ENCODE results near the gene SHC1. TPM values are rescaled to one million over a fixed set of nuclear protein-coding genes. Genes with fewer than 3 reads are reported as not detected.
A peak's percentile ranks its signal among the peaks of the same experiment; 100 is the strongest.

Gene SHC1
- total RNA-seq, 4 donors from 2014 or later, result 108 to 168 (median 123) TPM

DNA sequence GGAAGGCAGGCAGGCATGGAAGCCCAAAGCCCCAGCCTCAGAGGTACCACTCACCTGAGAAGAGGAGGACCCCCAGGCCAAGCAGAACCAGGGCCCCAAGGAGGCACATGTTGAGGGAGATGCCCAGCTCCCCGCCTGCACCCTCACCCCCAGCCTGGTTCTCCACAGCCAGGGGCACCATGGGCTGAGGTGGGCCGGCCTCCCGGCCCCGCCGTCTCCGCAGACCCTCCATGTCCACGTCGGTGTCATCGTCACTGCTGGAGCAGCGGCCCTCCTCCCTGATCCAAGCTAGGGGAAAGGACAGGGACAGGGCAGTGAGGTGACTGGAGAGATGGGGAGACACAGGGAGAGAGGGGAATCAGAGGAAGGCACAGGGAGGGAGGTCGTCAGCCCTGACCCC lies 22.5 kb downstream of the SHC1 start:
- Histone ChIP-seq H3K9me3 (no peaks in the 10 kb centered on the region), H3K27ac (no peak overlapping the region), H3K27me3 (no peaks in the 10 kb centered on the region), H3K36me3 (peaks cover 4 to 11% of the 10 kb centered on the region in 2 donors), H3K4me1 (peaks cover 2 to 33% of the 10 kb centered on the region in 2 donors), H3K4me3 (replicated peaks in 1 of 3) (no peak overlapping the region)
- DNase-seq, result no peak
- 91 to 99% methylated on average over 10 to 11 of the region's 11 CpGs for WGBS, 2 donors
- intact Hi-C loops (cut with DNase I), result no loop called here
- no peak for TF ChIP-seq POLR2A (IDR thresholded peaks at IDR 0.05)
- TF ChIP-seq, protein P1, sequence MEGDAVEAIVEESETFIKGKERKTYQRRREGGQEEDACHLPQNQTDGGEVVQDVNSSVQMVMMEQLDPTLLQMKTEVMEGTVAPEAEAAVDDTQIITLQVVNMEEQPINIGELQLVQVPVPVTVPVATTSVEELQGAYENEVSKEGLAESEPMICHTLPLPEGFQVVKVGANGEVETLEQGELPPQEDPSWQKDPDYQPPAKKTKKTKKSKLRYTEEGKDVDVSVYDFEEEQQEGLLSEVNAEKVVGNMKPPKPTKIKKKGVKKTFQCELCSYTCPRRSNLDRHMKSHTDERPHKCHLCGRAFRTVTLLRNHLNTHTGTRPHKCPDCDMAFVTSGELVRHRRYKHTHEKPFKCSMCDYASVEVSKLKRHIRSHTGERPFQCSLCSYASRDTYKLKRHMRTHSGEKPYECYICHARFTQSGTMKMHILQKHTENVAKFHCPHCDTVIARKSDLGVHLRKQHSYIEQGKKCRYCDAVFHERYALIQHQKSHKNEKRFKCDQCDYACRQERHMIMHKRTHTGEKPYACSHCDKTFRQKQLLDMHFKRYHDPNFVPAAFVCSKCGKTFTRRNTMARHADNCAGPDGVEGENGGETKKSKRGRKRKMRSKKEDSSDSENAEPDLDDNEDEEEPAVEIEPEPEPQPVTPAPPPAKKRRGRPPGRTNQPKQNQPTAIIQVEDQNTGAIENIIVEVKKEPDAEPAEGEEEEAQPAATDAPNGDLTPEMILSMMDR (IDR thresholded peaks at IDR 0.05), result no peak

GRCh38 chr1:154945962-154946850 lies 24.3 kb downstream of the SHC1 start:
- no peaks in the 10 kb centered on the region for H3K9me3 ChIP-seq
- no peak overlapping the region for H3K4me3 ChIP-seq (replicated peaks in 1 of 3)
- H3K4me1 ChIP-seq, result peaks cover 15 to 48% of the 10 kb centered on the region in 2 donors
- H3K27me3 ChIP-seq, result no peaks in the 10 kb centered on the region
- H3K36me3 ChIP-seq, result peaks cover 4 to 11% of the 10 kb centered on the region in 2 donors
- intact Hi-C loops (cut with DNase I), result no loop called here
- WGBS, 2 donors, result 78 to 81% methylated on average over 17 of the region's 17 CpGs
- peak overlapping the region; percentile 8 to 85 (median 53) for H3K27ac ChIP-seq
- TF ChIP-seq, protein P1 (IDR thresholded peaks at IDR 0.05), result no peak
- no peak for TF ChIP-seq POLR2A (IDR thresholded peaks at IDR 0.05)
- no peak for DNase-seq

DNA sequence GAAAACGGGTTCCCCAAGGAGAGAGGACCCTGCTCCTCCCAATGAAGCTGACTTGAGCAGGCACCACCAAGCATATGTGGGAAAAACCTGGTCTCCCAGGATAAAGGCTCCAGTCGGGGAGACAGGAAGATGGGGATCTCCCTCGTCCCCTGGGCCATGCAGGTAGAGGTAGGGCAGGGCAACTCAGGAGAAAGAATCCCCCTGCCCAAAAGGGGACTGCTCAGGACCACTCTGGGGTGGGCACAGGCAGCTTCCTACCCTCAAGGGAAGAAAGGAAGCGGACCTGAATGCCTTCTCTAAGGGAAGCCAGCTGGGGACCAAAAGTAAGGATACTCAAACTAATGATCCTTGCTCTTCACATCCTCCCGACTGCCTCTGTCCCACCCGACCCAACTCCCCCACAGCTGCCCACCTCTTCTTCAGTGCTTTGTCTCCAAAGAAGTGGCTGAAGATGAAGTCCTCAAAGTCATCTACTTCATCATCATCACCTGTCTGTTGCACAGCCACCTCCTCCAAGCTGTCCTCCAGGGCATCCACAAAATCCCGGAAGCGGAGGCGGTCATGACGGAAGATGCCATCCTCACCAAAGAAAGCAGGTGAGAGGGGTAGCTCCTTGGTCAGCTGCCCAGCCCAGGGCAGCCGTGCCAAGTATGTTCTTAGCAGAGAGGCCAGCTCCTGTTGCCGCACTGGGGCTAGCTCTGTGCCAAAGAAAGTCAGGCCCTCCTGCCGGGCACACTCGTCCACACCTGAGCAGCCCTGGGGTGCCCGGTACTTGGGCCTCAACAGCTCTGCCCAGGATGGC lies 25.2 kb downstream of the SHC1 start:
- Histone ChIP-seq H3K27me3 (no peaks in the 10 kb centered on the region), H3K27ac (peak overlapping the region; percentile 8 to 85 (median 53)), H3K36me3 (peaks cover 2 to 4% of the 10 kb centered on the region in 2 donors), H3K4me1 (peaks cover 15 to 56% of the 10 kb centered on the region in 2 donors), H3K9me3 (no peaks in the 10 kb centered on the region), H3K4me3 (replicated peaks in 1 of 3) (no peak overlapping the region)
- no peak for TF ChIP-seq POLR2A (IDR thresholded peaks at IDR 0.05)
- TF ChIP-seq, protein P1 (IDR thresholded peaks at IDR 0.05), result no peak
- WGBS, 2 donors, result 55 to 64% methylated on average over 11 to 14 of the region's 15 CpGs
- DNase-seq, result peak; percentile 88 to 89
- intact Hi-C loops (cut with DNase I), result no loop called here

DNA sequence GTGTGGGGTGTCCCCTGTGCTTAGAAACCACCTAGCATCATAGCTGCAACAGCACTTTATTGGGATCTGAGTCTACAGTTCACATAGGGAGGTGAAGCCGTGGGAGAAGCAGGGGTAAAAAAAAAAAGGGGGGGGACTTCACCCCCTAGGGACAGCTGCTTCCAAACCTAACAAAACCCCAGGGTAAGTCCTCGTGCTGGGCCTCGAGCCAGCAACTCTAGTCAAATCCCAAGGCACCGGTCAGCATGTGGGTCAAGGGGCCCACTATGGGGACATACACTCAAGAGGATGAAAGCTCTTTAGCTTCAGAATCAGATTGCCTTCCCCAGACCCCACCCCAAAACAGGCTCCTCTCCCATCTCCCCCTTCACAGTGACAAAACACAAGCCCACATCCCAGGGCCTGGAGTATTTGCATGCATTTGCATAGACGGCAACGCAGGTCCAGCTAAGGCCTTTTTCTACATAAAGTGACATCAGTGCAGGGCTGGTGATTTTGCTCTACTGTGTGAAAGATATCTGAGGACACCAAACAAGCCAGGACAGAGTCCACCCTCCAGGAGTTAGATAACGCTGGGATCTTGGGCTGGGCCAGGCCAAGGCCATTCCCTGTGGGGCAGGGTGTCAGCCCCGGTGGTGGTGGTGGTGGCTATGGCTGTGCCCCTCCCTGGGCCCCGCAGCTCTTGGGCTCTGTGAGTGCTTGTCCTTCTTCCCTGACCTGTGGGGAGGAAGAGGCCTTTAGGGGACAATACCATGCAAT lies 26.0 kb downstream of the SHC1 start:
- Histone ChIP-seq H3K27me3 (no peaks in the 10 kb centered on the region), H3K4me3 (replicated peaks in 1 of 3) (no peak overlapping the region), H3K4me1 (peaks cover 15 to 61% of the 10 kb centered on the region in 2 donors), H3K27ac (peak overlapping the region; percentile 53 to 98 (median 85)), H3K9me3 (no peaks in the 10 kb centered on the region), H3K36me3 (peaks cover 0 to 4% of the 10 kb centered on the region in 2 donors)
- intact Hi-C loops (cut with DNase I), result no loop called here
- WGBS, 2 donors, result 49 to 51% methylated on average over 7 to 8 of the region's 9 CpGs
- DNase-seq, result peak in 1 of 2 donors; percentile 50
- no peak for TF ChIP-seq POLR2A (IDR thresholded peaks at IDR 0.05)
- TF ChIP-seq, protein P1 (IDR thresholded peaks at IDR 0.05), result no peak

Measured in thyroid gland (tissue), 4 donors.